C1 segment of cervical spinal cord (tissue), 14 donors: ENCODE results near the gene TIGIT.
"Not testable (repeated sequence)": the region's sequence is repeated elsewhere in the genome, so short reads cannot be mapped to it uniquely, and the experiment has no call there.

Source experiments
- DNase-seq, 14 donors: peaks; one replicate each; lab custom pipeline; 2025; lab: John Stamatoyannopoulos, UW

Gene TIGIT

DNA sequence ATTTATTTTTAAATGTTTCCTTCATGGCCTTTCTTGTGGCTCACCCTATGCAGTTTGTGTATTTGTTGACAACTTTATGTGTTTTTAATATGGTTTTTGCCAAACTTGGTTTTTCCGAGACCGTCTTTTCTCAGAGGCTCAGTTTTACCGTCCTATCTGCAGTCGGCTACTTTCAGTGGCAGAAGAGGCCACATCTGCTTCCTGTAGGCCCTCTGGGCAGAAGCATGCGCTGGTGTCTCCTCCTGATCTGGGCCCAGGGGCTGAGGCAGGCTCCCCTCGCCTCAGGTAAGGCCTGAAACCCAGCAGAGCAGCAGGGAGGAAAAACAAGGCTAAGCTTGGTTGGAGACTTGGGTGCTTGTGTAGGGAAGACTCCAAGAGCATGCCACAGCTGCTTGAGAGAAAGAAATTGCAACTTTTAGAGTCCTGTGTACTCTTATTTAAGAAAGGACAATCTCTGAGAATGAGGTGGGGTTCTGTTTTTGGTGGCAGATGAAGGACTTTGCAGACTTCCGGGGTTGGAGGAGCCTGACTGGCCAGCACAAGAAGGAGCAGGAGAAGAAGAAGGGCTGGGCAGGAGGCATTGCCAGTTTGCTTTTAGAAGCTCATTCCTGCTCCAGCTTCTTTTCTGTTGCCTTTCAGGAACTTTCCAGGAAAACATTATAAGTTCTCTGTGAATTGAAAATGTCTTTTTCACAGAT is at the start of gene TIGIT:
TIGIT (plus strand) TSS at position 191 of the 698 bp plus-strand sequence; CDS start at position 225, 34 bp downstream.
- DNase-seq: no peak

DNA sequence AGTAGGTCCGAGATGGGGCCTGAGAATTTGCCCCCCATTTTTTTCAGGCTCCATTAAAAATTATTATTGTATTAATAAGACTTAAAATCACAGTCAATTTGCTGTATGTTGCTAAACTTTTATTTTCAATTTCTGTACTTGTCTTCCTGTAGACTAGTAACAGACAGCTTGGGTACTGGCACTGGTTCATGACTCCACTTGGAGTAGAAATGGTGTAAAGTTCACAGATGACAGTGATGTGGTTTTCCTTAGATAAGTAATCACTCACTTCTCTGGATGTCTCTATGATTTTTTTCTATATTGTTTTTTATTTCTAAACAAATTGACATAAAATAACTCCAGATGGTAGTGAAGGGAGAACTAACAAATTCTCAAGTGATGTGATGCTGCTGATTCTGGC is 40.9 kb upstream of the TIGIT start:
- no peak for DNase-seq

DNA sequence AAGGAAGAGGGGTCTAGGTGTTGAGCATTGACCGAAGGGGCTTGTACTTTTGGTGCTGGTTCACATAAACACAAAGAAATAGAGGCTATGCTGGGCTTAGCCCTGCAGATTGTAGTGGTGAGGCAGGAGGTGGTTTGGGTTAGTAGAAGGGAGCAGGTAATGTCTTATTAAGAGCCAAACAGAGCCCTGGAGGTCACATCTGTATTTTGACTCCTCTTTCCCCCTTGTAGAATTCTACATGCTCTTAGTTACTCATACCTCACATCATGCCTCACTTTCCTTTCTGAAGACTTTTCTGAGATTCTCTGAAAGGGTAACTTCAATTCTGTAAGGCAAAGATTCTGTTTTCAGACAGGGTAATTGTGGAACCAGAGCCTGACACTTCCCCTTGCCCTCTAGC is 40.3 kb upstream of the TIGIT start:
- no peak for DNase-seq

DNA sequence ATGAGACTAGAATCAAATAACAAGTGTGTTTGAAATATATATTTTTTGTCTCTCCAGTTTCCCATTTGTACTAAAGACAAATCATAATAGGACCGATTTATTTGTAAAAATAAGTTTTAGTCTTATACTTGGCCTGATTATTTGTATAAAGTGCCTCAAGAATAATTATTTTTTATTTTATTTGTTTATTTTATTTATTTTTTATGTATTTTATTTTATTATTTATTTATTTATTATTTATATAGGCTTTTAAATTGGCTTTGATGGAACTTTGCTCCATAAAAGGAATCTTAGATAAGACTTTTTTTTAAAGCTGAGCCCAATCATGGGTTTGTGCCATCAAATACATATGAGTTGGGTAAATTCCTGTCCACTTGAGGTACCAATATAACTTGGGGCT is 34.3 kb upstream of the TIGIT start:
- no peak for DNase-seq

DNA sequence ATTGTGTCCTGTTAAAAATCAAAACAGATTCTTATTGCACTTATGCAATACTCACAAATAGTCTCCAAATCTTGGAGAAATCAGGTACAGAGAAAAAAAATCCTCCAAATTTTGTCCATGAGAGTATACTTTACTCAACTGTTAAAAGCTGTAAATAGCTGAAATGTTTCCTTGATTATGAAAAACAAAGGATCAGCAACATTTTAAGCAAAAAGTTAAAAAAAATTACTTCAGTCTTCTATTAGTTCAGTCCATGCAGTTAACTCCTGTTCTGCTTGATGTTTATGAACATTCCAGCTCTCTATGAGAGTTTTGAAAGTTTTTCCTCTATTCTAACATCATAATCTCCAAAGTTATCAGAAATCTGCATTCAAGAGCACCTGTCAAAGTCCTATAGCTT is 33.7 kb upstream of the TIGIT start:
- no peak for DNase-seq

DNA sequence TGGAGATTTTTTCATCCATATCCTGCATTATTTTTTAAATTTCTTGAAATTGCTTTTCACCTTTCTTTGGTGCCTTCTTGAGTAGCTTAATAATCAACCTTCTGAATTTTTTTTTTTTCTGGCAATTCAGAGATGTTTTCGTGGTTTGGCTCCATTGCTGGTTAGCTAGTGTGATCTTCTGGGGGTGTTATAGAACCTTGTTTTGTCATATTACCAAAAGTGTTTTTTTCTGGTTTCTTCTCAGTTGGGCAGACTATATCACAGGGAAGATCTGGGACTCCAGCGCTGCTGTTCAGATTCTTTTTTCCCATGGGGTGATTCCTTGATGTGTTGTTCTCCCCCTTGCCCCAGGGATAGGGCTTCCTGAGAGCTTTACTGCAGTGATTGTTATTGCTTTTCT is 23.8 kb upstream of the TIGIT start:
- DNase-seq: no peak

DNA sequence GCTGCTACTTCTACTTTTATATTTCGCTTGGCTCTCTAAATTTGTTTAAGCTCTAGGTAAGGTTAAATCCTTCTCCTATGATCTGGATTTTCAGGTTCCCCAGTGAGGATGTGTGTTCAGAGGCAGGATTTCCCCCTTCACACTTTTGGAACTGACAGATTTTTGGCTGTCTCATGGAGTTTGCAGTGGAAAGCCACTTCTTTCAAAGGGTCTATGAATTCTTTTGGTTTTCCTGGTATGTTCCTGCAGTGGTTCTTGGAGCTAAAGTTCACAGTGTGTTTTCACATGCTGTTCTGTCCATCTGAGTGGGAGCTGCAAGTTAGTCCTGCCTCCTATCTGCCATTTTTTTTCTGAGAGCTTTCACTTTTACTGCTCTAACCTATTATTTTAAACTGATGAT is 21.6 kb upstream of the TIGIT start:
- no peak for DNase-seq

DNA sequence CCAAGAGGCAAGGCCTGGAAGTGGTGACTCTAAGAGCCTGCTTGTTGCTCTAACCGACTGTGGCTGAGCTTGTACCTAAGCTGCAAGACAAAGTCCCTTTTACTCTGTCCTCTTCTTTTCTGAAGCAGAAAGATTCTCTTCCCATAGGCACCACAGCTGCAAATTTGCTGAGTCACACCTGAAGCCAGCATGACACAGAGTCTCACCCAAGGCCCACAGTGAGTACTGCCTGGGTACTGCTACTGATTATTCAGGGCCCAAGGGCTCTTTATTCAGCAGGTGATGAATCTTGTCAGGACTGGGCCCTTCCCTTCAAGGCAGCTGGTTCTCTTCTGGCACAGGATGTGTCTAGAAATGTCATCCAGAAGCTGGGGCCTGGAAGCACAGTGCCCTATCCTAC is 18.9 kb upstream of the TIGIT start:
- DNase-seq: no peak

DNA sequence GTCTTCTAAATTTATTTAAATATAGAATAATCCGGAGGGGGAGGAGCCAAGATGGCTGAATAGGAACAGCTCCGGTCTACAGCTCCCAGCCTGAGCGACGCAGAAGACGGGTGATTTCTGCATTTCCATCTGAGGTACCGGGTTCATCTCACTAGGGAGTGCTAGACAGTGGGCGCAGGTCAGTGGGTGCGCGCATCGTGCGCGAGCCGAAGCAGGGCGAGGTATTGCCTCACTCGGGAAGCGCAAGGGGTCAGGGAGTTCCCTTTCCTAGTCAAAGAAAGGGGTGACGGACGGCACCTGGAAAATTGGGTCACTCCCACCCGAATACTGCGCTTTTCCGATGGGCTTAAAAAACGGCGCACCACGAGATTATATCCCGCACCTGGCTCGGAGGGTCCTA is 17.0 kb upstream of the TIGIT start:
- DNase-seq: not testable (repeated sequence)

DNA sequence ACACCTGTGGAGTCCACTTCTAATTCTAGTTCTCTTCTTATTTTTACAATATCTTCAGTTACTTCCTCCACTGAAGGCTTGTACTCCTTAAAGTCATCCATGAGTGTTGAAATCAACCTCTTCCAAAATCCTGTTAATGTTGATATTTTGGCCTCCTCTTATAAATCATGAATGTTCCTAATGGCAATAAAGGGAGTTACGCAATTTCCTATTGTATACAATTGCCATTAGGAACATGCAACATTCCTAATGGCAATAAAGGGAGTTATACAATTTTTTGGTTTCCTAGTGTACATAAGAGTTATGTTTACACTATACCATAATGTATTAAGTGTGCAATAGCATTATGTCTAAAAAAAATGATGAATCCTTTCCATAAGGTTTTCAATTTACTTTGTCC is 9.2 kb upstream of the TIGIT start:
- DNase-seq: no peak

DNA sequence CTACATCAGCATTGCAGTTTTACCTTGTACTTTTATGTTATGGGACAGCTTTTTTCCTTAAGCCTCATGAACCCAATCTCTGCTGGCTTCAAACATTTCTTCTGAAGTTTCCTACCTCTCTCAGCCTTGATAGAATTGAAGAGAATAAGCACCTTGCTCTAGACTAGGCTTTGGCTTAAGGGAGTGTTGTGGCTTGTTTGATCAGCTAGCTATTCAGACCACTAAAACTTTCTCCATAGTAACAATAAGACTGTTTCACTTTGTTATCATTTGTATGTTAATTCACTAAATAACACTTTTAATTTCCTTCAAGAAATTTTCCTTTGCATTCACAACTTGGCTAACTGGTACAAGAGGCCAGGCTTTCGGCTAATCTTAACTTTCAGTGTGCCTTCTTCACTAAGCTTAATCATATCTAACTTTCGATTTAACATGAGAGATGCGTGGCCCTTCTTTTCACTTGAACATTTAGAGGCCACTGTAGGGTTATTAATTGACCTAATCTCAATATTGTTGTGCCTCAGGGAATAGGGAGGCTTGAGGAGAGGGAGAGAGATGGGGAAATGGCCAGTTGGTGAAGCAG is 8.1 kb upstream of the TIGIT start:
- no peak for DNase-seq

DNA sequence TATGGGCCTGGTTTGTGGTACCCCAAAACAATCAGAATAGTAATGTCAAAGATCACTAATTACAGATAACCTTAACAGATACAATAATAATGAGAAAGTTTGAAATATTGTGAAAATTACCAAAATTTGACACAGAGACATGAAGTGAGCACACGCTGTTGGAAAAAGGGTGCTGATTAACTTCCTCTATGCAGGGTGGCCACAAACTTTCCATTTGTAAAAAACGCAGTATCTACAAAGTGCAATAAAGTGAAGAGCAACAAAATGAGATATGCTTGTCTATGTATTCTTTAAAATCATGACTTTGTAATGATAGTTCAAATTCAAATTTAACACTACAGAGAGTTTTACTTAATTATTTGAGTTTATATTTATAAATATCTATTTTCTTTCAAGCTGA is 7.6 kb upstream of the TIGIT start:
- no peak for DNase-seq

DNA sequence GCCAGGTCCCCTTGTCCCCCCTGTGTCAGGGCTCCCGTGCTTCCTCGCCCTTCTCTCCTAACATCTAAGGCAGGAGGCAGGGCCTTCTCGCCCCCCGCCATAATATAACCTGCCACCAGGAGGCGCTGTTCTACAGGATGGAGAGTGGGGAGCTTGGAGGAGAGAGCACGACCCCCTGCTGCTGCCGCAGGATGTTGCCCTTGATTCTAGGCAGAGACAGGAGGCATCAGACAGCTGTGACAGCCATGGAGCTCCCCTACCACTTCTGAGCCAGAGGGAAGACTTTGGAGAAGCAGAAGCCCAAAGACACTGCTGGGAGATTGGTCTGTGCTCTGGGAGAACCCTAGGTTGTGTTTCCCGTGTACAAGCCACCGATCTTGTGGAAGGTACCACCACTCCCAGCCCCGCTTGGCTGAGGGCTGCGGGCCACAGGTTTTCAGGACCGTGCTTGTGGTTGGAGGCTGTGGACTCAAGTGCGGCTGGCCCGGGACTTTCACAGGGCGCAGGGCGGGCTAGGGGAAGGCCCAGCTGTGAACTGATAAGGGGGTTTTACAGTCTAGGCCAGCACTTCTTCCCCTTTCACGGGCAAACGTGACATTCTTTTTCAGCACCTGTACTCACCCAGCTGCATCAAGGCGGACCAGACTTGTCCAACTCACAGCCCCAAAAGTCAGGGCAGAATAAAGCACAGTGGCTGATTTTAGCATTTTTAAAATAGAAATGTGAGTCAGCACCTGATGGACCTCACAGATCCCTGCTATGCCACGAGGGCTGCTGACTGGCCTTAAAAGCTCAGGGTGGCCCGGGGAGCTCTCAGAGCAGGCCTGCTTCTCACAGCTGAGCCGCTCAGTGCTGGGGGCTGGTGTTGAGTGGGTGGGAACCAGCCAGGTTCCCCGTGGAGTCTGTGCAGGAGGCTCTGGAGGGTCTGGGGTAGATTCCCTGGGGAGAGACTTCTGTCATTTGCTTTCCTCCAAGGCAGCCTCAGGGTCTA is 2.6 kb upstream of the TIGIT start:
- DNase-seq: peak in 5 of 14 donors; percentile 8 to 53 (median 18)

DNA sequence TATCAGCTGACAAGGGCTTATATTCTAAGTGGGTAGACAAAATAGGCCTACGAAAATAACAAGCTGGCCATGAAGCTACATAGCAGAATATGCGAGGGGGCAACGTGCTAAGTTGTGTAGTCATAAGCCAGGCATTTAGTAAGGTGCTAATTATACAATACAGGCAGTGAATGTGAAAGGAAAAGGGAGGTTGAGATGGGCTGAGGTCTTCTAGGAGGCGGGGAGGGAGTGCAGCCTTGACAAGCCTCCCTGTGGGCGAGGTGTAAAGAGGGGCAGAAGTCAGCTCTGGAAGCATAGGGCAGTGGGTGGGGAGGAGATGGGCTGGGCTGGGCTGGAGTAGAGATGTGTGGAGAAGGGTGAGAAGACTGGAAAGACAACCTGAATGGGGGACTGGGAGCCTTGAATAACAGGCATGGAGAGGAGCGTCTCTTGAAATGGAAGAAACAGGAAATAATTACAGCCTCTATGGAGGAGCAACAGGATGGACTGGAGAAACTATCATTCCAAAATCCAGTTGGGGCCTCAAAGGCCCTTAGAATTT is 1.2 kb downstream of the TIGIT start:
- no peak for DNase-seq

DNA sequence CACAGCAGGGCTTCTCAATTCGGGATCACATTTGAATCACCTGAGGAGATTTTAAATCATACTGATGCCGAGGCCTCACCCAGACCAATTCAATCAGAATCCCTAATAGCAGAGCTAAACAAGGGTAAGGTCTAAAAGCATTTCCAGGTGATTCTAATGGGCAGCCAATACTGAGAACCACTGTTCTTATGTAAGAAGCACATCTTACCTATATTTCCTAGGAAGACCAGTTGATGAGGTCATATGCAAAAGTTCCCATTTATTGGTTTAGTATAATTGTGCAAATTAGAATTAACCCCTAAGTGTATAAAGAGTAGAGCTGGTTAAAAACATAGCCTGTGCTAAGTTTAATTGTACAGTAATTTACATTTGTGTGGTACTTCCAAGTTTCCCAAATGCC is 2.1 kb downstream of the TIGIT start:
- DNase-seq: no peak

DNA sequence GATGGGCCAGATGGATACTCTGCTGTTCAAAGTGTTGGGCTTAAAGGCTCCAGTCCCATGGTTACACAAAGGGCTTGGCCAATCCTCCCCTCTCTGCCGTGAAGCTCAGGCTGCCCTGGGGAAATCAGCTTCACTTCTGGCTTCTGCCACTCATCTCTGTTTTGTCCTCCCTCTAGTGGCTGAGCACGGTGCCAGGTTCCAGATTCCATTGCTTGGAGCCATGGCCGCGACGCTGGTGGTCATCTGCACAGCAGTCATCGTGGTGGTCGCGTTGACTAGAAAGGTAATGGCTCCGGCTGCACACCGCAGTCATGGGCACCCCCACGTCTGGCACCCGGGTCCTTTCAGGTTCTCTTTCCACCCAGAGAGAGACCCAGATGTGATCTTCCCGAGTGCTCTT is 5.6 kb downstream of the TIGIT start:
- DNase-seq: no peak

DNA sequence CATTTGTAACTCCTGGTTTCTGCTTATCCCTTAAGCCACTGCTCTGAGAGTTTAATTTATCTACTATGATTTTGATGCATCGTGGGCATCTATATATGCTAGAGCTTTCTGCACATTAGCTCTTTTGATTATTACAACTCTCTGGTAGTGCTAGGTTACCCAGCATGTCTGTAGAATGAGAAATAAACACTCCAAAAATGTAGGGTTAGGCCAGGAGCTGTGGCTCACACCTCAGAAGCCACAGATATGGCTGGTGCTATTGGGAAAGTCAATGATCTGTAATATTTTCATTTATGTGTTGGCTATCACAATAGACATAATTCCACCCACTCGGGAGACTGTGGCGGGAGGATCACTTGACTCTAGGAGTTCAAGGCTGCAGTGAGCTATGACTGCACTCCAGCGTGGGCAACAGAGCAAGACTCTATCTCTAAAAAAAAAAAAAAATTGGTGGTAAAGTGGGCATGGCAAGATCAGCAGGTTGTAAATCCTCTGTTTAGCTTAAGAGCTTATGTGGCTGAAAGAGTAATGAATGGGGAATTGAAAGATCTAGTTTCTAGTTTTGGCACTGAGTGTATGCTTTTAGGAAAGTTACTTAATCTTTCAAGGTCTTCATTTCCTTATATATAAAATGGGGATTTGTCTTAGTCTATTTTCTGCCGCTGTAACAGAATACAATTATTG is 6.3 kb downstream of the TIGIT start:
- DNase-seq: no peak

DNA sequence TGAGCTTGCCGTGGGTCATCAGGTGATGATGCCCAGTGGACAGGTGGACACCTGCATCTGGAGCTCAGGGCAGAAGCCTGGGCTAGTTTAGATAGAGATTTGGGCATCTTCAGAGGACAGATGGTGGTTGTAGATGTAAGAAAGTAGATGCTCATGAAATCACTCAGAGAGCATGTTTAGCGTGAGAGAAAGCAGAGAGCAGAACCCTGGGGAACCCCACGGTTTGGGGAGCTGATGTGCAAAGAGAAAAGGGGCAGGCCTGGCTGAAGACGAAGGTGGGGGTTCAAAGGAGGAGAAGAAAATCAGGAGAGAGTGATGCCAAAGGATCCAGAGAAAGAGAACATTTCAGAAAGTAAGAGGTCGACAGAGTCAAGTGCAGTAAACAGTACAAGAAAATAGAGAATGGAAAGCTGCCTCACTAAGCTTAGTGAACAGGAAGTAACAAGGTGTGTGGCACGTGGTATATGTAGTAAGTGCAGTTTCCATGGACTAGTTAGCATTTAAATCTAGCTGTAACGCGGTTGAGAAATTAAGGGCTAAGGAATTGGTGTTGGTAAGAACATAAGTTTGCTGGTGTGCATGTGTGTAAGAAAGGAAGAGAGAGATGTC is 13.5 kb downstream of the TIGIT start:
- DNase-seq: no peak

DNA sequence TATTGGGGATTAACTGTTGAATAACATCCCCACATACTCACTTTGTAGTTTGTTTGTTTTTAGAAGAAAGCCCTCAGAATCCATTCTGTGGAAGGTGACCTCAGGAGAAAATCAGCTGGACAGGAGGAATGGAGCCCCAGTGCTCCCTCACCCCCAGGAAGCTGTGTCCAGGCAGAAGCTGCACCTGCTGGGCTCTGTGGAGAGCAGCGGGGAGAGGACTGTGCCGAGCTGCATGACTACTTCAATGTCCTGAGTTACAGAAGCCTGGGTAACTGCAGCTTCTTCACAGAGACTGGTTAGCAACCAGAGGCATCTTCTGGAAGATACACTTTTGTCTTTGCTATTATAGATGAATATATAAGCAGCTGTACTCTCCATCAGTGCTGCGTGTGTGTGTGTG is 14.0 kb downstream of the TIGIT start:
- DNase-seq: no peak

DNA sequence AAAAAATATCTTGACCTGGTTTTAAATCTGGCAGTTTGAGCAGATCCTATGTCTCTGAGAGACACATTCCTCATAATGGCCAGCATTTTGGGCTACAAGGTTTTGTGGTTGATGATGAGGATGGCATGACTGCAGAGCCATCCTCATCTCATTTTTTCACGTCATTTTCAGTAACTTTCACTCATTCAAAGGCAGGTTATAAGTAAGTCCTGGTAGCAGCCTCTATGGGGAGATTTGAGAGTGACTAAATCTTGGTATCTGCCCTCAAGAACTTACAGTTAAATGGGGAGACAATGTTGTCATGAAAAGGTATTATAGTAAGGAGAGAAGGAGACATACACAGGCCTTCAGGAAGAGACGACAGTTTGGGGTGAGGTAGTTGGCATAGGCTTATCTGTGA is 14.5 kb downstream of the TIGIT start:
- no peak for DNase-seq

DNA sequence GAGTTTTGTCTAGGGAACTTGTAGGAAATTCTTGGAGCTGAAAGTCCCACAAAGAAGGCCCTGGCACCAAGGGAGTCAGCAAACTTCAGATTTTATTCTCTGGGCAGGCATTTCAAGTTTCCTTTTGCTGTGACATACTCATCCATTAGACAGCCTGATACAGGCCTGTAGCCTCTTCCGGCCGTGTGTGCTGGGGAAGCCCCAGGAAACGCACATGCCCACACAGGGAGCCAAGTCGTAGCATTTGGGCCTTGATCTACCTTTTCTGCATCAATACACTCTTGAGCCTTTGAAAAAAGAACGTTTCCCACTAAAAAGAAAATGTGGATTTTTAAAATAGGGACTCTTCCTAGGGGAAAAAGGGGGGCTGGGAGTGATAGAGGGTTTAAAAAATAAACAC is 15.0 kb downstream of the TIGIT start:
- DNase-seq: no peak
